WERI-Rb-1 (cell line): ENCODE measurements around the gene MAP3K19.

ENCODE experiments used
- DNase-seq: peaks from one replicate; pipeline ENCODE4 v3.0.0-alpha.2; 2020
- H3K27ac ChIP-seq: fragments of 250-450 bp; sonication (Bioruptor Pico); 2 replicates; pipeline ENCODE4 v1.5.1; 2020; ENCODE audit warnings: mild to moderate bottlenecking, moderate library complexity
- H3K27me3 ChIP-seq: fragments of 250-450 bp; sonication (Bioruptor Pico); 2 replicates; pipeline ENCODE4 v1.5.1; 2021; ENCODE audit warnings: mild to moderate bottlenecking, low read depth, moderate library complexity; ENCODE audit not compliant: insufficient read depth, severe bottlenecking
- H3K36me3 ChIP-seq: fragments of 250-450 bp; sonication (Bioruptor Pico); 2 replicates; pipeline ENCODE4 v1.5.1; 2020; ENCODE audit warnings: mild to moderate bottlenecking, moderate library complexity
- H3K4me3 ChIP-seq: 2 replicates; pipeline ENCODE4 v1.5.1; 2011; ENCODE audit warnings: low read depth, mild to moderate bottlenecking, control low read depth, low read length
- H3K9me3 ChIP-seq: fragments of 250-450 bp; sonication (Bioruptor Pico); 2 replicates; pipeline ENCODE4 v1.5.1; 2021; ENCODE audit warnings: mild to moderate bottlenecking, moderate library complexity; ENCODE audit not compliant: severe bottlenecking
- TF ChIP-seq, protein P1 (sequence below): IDR thresholded peaks from 2 replicates; pipeline ENCODE4 v1.5.1; 2011; ENCODE audit warnings: low read depth, mild to moderate bottlenecking, control low read depth, inconsistent platforms, low read length

MAP3K19 gene

DNA sequence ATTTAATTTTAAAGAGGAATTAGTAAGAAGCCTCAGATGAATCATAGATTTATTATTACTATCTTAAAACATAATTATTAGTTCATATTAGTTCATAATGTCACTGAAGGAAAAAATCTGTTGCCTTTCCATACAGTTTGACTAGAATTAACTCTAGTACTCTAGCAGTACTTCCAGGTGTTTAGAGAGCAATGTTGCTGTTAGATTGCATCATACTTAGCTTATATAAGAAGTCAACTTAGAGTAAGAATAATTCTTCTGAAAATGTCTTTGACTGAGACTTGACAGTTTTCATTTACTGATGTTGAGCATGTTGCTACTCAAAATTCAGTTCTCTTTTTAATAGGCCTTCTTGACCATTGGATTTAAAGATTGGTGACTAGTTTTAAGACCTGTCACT, 9.5 kb upstream of the MAP3K19 start:
- Histone ChIP-seq H3K27ac (no peak overlapping the region), H3K9me3 (no peaks in the 10 kb centered on the region)

DNA sequence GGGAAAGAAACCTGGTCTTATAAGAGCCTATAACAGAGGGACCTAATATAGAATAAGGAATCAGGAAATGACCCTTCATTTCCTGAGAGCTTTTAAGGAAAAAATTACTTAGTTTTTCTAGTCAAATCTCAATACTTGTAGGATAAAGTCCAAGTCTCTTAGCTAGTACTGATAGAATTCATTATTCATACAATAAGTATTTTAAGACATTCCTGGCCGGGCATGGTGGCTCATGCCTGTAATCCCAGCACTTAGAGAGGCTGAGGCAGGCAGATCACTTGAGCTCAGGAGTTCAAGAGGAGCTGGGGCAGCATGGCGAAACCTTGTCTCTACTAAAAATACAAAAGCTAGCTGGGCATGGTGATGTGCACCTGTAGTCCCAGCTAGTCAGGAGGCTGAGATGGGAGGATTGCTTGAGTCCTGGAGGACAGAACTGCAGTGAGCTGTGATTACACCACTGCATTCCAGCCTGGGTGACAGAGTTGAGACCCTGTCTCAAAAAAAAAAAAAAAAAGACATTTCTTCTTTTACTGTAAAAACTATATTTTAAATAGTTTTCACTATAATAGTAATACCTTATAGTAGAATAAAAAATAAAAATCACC, 8.0 kb upstream of the MAP3K19 start:
- no peaks in the 10 kb centered on the region for H3K27me3 ChIP-seq
- H3K36me3 ChIP-seq, result peaks cover 46% of the 10 kb centered on the region
- DNase-seq, result no peak
- no peak overlapping the region for H3K4me3 ChIP-seq
- H3K27ac ChIP-seq, result no peak overlapping the region
- H3K9me3 ChIP-seq, result no peaks in the 10 kb centered on the region
- TF ChIP-seq, protein P1, sequence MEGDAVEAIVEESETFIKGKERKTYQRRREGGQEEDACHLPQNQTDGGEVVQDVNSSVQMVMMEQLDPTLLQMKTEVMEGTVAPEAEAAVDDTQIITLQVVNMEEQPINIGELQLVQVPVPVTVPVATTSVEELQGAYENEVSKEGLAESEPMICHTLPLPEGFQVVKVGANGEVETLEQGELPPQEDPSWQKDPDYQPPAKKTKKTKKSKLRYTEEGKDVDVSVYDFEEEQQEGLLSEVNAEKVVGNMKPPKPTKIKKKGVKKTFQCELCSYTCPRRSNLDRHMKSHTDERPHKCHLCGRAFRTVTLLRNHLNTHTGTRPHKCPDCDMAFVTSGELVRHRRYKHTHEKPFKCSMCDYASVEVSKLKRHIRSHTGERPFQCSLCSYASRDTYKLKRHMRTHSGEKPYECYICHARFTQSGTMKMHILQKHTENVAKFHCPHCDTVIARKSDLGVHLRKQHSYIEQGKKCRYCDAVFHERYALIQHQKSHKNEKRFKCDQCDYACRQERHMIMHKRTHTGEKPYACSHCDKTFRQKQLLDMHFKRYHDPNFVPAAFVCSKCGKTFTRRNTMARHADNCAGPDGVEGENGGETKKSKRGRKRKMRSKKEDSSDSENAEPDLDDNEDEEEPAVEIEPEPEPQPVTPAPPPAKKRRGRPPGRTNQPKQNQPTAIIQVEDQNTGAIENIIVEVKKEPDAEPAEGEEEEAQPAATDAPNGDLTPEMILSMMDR, result no peak

More for the DNA sequence above, 9.5 kb upstream of the MAP3K19 start:
- TF ChIP-seq, protein P1, result no peak
- Histone ChIP-seq H3K27me3 (no peaks in the 10 kb centered on the region), H3K4me3 (no peak overlapping the region), H3K36me3 (peaks cover 55% of the 10 kb centered on the region)
- DNase-seq, result no peak

DNA sequence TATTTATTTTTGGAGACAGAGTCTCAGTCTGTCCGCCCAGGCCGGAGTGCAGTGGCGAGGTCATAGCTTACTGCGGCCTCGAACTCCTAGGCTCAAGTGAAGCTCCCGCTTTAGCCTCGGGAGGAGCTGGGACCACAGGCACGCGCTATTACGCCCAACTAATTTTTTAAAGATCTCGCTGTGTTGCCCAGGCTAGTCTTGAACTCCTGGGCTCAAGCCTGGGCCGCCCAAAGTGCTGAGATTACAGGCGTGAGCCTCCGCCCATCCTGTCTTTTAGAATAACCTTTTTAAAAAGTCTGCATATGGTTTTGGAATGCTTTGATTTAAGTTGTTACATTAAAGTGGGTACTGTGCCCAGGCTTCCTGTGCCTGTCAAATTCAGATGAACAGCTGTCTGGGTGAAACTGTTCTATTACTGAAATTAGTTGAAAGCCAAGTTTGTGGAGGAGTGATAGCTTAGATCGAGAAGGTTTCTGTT, 5.8 kb upstream of the MAP3K19 start:
- peaks cover 29% of the 10 kb centered on the region for H3K36me3 ChIP-seq
- no peak for DNase-seq
- H3K27me3 ChIP-seq, result no peaks in the 10 kb centered on the region
- H3K4me3 ChIP-seq, result peak overlapping the region; percentile 73
- H3K9me3 ChIP-seq, result no peaks in the 10 kb centered on the region
- TF ChIP-seq, protein P1, result no peak
- H3K27ac ChIP-seq, result peak overlapping the region; percentile 86

DNA sequence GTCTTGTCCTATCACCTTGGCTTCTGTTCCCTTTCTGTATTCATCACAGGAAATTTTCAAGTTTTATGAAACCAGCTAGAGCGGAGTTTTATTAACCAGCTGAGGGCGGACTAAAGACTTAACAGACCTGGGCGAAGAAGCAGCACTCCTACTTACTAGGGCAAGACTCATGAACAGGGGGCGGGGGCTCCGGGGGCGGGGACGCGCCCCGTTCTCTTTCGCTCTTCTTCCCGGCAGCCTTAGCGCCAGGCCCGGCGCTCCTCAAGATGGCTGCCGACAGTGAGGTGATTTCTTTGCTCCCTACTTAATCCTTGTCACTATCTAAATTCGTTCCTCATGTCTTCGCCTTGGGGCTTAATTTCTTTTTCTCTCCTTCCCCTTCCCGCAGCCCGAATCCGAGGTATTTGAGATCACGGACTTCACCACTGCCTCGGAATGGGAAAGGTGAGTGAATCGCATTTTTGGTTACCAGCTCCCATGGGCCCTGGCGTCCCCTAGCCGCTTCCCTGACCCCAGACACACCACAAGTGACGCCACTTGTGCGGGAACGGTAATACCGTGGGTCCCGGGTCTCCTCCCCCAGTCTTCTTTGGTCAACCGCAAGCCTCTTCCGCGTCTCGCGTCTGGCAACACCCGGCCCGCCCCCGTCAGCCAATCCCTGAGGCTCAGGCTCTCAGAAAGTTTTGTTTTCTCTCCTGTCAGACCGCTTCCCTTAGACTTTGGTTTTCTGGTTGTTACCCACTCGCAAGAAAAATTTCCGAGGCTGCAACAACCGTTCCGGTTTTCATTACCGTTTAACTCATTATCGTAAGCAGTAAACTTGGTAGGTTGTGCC, 5.0 kb upstream of the MAP3K19 start, which contains the start of gene RAB3GAP1:
RAB3GAP1 (plus strand) TSS at position 251 of the 835 bp plus-strand sequence; CDS start at position 267, 16 bp downstream.
- DNase-seq, result peak; percentile 78
- Histone ChIP-seq H3K9me3 (no peaks in the 10 kb centered on the region), H3K4me3 (peak within 1 kb of the TSS; percentile 73), H3K27ac (peak within 1 kb of the TSS; percentile 86), H3K36me3 (peaks cover 22% of the 10 kb centered on the region), H3K27me3 (no peaks in the 10 kb centered on the region)
- TF ChIP-seq, protein P1, result no peak

DNA sequence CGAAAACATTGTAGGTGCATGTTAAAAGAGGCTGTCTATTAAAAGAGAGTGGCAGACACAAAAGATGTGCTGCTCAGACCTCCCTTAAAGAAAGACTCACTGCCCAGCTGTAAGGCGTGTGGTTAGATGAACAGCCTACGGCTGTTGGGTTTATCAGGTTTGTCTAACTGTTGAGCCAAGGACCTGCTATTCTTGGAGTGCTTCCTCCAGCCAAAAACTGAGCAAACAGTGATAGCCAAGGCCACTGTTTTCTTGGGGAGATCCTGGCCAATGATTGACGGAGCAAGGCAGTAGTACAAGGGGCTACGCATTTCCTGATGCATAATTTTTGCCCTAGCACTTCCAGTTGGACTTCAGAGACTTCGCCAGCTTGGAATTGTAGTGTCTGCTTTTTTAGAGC, 3.4 kb upstream of the MAP3K19 start:
- Histone ChIP-seq H3K9me3 (no peaks in the 10 kb centered on the region), H3K36me3 (peaks cover 12% of the 10 kb centered on the region), H3K4me3 (no peak overlapping the region), H3K27ac (peak overlapping the region; percentile 57), H3K27me3 (no peaks in the 10 kb centered on the region)
- DNase-seq, result no peak
- TF ChIP-seq, protein P1, result no peak
